ENCODE results near the gene CPNE4.

CPNE4 gene

GRCh38 chr3:132016061-132017041 is 18.5 kb downstream of the CPNE4 start:
- Histone ChIP-seq H3K4me1 (ENCODE audit: control insufficient read depth, insufficient read depth, low read length) (no peaks in the 10 kb centered on the region), H3K9me3 (replicated peaks; ENCODE audit: low read length) (no peaks in the 10 kb centered on the region), H3K4me2 (ENCODE audit: low read length) (no peak overlapping the region), H3K4me3 (ENCODE audit: low read length) (no peak overlapping the region), H3K9ac (ENCODE audit: low read depth, low read length) (no peak overlapping the region), H3K27me3 (ENCODE audit: control insufficient read depth, insufficient read depth, low read length) (peaks cover 21% of the 10 kb centered on the region), H3K36me3 (ENCODE audit: insufficient read depth, low read length) (no peaks in the 10 kb centered on the region)

DNA sequence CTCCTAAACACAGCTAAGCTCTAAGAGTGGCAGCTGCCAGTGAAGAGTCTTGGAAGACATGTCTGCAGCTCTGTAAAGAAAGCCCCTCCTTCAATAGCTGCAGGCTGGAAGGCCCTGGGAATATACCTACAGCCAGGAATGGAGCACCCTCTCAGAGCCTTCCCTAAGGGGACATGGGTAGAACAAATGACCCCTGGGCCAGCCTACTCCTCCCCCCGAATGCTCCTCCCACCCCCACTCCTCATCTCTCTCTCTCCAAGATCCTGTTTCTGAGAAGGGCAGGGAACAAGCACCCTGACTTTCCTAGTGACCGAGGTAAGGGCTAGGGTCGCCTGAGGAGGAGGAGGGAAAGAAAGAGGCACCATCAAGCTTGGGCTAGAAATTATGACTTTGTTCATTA is 20.7 kb downstream of the CPNE4 start:
- no peaks in the 10 kb centered on the region for H3K36me3 ChIP-seq (ENCODE audit: insufficient read depth, low read length)
- H3K9me3 ChIP-seq (replicated peaks; ENCODE audit: low read length) = no peaks in the 10 kb centered on the region
- no peak overlapping the region for H3K9ac ChIP-seq (ENCODE audit: low read depth, low read length)
- no peak overlapping the region for H3K4me3 ChIP-seq (ENCODE audit: low read length)
- H3K4me2 ChIP-seq (ENCODE audit: low read length) = no peak overlapping the region
- no peaks in the 10 kb centered on the region for H3K4me1 ChIP-seq (ENCODE audit: control insufficient read depth, insufficient read depth, low read length)
- peaks cover 16% of the 10 kb centered on the region for H3K27me3 ChIP-seq (ENCODE audit: control insufficient read depth, insufficient read depth, low read length)

DNA sequence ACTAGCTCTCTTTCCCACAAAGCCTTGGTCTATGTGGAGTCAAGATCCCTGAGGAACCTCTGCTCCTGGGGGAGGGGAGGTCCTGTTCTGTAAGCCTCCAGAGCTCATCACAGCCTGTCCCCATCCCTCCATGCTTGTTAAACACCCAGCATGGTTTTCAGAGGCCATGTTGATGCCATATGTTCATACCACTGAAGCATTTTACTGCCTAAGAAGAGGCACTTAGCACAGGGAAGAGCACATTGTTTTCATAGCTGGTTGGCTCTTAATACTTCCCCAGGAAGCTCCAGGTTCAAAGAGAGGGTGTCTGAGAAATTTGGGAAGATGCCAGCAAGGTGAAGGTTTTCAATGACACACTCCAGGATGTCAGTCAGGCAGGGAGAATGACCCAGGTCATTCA is 25.6 kb downstream of the CPNE4 start:
- Histone ChIP-seq H3K4me3 (ENCODE audit: low read length) (no peak overlapping the region), H3K4me2 (ENCODE audit: low read length) (no peak overlapping the region), H3K9ac (ENCODE audit: low read depth, low read length) (no peak overlapping the region), H3K4me1 (ENCODE audit: control insufficient read depth, insufficient read depth, low read length) (no peaks in the 10 kb centered on the region), H3K36me3 (ENCODE audit: insufficient read depth, low read length) (no peaks in the 10 kb centered on the region), H3K9me3 (replicated peaks; ENCODE audit: low read length) (no peaks in the 10 kb centered on the region), H3K27me3 (ENCODE audit: control insufficient read depth, insufficient read depth, low read length) (peaks cover 4% of the 10 kb centered on the region)

DNA sequence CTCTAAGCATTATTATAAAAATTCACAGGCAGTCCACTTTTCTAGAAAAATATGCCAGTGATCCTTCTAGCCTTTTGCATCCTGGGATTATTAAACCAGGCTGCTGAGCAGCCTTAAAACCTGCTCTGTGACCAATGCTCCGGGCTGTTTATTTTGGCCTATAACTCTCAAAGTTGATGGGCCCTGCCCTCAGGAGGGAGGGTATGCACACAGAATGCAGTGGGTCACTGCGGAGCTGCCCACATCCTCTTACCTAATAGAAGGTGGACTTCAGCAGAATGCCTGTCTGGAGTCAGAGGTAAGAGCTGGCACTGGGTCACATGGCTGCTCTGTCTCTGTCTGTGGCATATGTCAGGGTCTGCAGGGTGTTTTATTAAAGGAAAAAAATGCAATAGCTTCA is 26.0 kb downstream of the CPNE4 start:
- no peaks in the 10 kb centered on the region for H3K4me1 ChIP-seq (ENCODE audit: control insufficient read depth, insufficient read depth, low read length)
- no peak overlapping the region for H3K9ac ChIP-seq (ENCODE audit: low read depth, low read length)
- no peak overlapping the region for H3K4me2 ChIP-seq (ENCODE audit: low read length)
- no peaks in the 10 kb centered on the region for H3K9me3 ChIP-seq (replicated peaks; ENCODE audit: low read length)
- no peak overlapping the region for H3K4me3 ChIP-seq (ENCODE audit: low read length)
- peaks cover 3% of the 10 kb centered on the region for H3K27me3 ChIP-seq (ENCODE audit: control insufficient read depth, insufficient read depth, low read length)
- no peaks in the 10 kb centered on the region for H3K36me3 ChIP-seq (ENCODE audit: insufficient read depth, low read length)

DNA sequence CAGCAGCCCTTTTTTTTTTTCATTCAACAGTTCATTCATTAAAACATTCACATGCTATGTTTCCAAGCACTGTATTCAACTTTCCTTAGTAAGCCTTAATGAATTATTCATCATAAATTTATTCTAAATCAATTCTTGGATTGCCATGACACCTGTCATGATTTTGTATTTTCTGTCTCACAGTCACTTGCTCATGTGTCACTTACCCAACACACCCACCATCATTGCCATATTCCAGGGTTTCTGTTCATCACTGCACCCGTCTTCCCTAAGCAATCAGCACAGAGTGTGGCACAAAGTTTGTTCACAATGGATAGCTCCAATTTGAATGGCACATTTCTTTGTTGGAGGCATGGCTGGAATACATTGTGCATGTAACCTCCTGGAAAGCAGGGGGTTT is 27.2 kb downstream of the CPNE4 start:
- Histone ChIP-seq H3K4me3 (ENCODE audit: low read length) (no peak overlapping the region), H3K9ac (ENCODE audit: low read depth, low read length) (no peak overlapping the region), H3K27me3 (ENCODE audit: control insufficient read depth, insufficient read depth, low read length) (peaks cover 3% of the 10 kb centered on the region), H3K36me3 (ENCODE audit: insufficient read depth, low read length) (no peaks in the 10 kb centered on the region), H3K4me1 (ENCODE audit: control insufficient read depth, insufficient read depth, low read length) (no peaks in the 10 kb centered on the region), H3K4me2 (ENCODE audit: low read length) (no peak overlapping the region), H3K9me3 (replicated peaks; ENCODE audit: low read length) (no peaks in the 10 kb centered on the region)

- Histone ChIP-seq H3K9me3 (replicated peaks; ENCODE audit: low read length) (no peaks in the 10 kb centered on the region), H3K4me1 (ENCODE audit: control insufficient read depth, insufficient read depth, low read length) (no peaks in the 10 kb centered on the region)
Measured at GRCh38 chr3:132006605-132007204, 28.1 kb downstream of the CPNE4 start.

DNA sequence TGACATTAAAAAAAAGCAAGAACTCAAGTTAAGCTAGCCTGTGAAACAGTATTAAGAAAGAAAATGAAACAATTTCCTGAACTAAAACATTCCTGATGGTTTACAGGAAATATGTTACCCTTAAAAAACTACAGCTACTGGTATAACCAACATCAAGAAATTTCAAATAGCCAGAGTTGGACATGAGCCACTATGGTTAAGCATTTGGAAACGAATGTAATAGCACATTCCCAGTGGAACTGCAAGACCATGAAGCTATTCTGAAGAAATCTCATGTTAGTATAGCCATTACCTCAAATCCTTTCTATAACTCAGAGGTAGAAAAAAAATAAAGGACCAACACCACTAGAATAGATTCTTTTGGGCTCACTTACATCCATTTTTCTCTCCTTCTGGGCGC is 30.2 kb downstream of the CPNE4 start:
- Histone ChIP-seq H3K4me2 (ENCODE audit: low read length) (no peak overlapping the region), H3K9me3 (replicated peaks; ENCODE audit: low read length) (no peaks in the 10 kb centered on the region), H3K4me3 (ENCODE audit: low read length) (no peak overlapping the region)

More at GRCh38 chr3:132006605-132007204, 28.1 kb downstream of the CPNE4 start:
- Histone ChIP-seq H3K4me2 (ENCODE audit: low read length) (no peak overlapping the region), H3K9ac (ENCODE audit: low read depth, low read length) (no peak overlapping the region), H3K36me3 (ENCODE audit: insufficient read depth, low read length) (no peaks in the 10 kb centered on the region), H3K4me3 (ENCODE audit: low read length) (no peak overlapping the region), H3K27me3 (ENCODE audit: control insufficient read depth, insufficient read depth, low read length) (peaks cover 3% of the 10 kb centered on the region)

DNA sequence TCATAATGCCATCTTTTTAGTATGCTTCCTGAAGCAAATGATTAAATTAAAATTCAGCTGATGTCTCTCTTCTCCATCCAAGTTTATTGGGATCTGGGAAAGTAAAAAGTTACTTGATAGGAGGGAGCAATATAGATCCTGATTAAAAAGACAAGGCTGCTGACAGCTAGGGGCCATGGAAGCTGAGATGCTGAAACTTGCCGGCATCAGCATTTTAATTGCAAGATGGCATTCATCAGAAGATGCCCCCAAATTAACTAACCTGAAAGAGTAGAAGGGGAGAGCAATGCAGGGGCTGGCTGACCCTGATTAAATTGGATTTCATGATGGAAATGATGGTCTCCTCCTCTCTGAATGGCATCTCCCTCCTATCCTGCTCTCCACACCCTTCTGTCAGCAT is 31.1 kb downstream of the CPNE4 start:
- Histone ChIP-seq H3K27me3 (ENCODE audit: control insufficient read depth, insufficient read depth, low read length) (peaks cover 3% of the 10 kb centered on the region), H3K4me2 (ENCODE audit: low read length) (no peak overlapping the region), H3K4me3 (ENCODE audit: low read length) (no peak overlapping the region), H3K9me3 (replicated peaks; ENCODE audit: low read length) (no peaks in the 10 kb centered on the region), H3K4me1 (ENCODE audit: control insufficient read depth, insufficient read depth, low read length) (no peaks in the 10 kb centered on the region), H3K9ac (ENCODE audit: low read depth, low read length) (no peak overlapping the region), H3K36me3 (ENCODE audit: insufficient read depth, low read length) (no peaks in the 10 kb centered on the region)

More for the DNA sequence above, 30.2 kb downstream of the CPNE4 start:
- Histone ChIP-seq H3K4me1 (ENCODE audit: control insufficient read depth, insufficient read depth, low read length) (no peaks in the 10 kb centered on the region), H3K27me3 (ENCODE audit: control insufficient read depth, insufficient read depth, low read length) (peaks cover 3% of the 10 kb centered on the region), H3K36me3 (ENCODE audit: insufficient read depth, low read length) (no peaks in the 10 kb centered on the region), H3K9ac (ENCODE audit: low read depth, low read length) (no peak overlapping the region)

GRCh38 chr3:132001999-132002398 is 32.8 kb downstream of the CPNE4 start:
- H3K4me2 ChIP-seq (ENCODE audit: low read length) = no peak overlapping the region
- H3K9me3 ChIP-seq (replicated peaks; ENCODE audit: low read length) = no peaks in the 10 kb centered on the region
- no peak overlapping the region for H3K9ac ChIP-seq (ENCODE audit: low read depth, low read length)
- H3K4me3 ChIP-seq (ENCODE audit: low read length) = no peak overlapping the region
- H3K27me3 ChIP-seq (ENCODE audit: control insufficient read depth, insufficient read depth, low read length) = peaks cover 3% of the 10 kb centered on the region
- H3K36me3 ChIP-seq (ENCODE audit: insufficient read depth, low read length) = no peaks in the 10 kb centered on the region
- no peaks in the 10 kb centered on the region for H3K4me1 ChIP-seq (ENCODE audit: control insufficient read depth, insufficient read depth, low read length)

DNA sequence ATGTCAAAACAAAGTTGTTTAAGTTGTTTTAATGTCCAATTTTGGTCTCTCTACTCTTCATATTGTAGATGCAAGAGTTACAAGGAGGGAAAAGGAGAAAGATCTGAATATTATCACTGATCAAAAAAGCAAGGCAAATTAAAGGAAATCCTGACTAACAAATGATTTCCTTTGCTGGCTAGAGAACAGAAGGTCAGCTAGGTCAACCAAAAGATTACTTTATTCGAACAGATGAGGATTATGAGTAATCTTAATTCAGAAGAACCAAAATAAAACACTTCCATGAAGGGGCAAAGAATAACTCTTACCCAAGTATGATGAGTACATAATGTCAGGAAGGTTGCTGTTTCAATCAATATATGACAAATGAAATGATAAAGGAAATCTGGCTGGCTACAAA is 33.8 kb downstream of the CPNE4 start:
- Histone ChIP-seq H3K36me3 (ENCODE audit: insufficient read depth, low read length) (no peaks in the 10 kb centered on the region), H3K9ac (ENCODE audit: low read depth, low read length) (no peak overlapping the region), H3K4me2 (ENCODE audit: low read length) (no peak overlapping the region), H3K27me3 (ENCODE audit: control insufficient read depth, insufficient read depth, low read length) (peaks cover 3% of the 10 kb centered on the region), H3K4me1 (ENCODE audit: control insufficient read depth, insufficient read depth, low read length) (no peaks in the 10 kb centered on the region), H3K4me3 (ENCODE audit: low read length) (no peak overlapping the region), H3K9me3 (replicated peaks; ENCODE audit: low read length) (no peaks in the 10 kb centered on the region)

DNA sequence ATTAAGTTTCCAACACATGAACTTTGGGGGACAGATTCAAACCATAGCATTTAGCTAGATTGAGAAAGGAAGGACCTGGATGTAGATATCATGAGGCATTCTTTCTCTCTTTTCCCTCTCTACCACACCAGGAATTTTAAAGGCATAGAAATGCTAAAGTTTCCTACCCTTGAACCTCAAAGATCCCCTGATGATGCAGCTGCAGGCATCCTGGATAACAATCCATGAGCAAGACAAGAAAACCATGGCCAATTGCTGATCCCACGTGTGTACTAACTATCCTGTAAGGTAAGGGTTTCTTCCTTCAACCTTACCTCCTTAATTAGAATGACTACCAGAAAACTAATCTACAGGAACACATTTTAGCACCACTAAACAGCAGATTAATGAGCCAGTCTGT is 36.8 kb downstream of the CPNE4 start:
- Histone ChIP-seq H3K4me3 (ENCODE audit: low read length) (no peak overlapping the region), H3K9ac (ENCODE audit: low read depth, low read length) (no peak overlapping the region), H3K9me3 (replicated peaks; ENCODE audit: low read length) (no peaks in the 10 kb centered on the region), H3K27me3 (ENCODE audit: control insufficient read depth, insufficient read depth, low read length) (peaks cover 3% of the 10 kb centered on the region), H3K36me3 (ENCODE audit: insufficient read depth, low read length) (no peaks in the 10 kb centered on the region), H3K4me2 (ENCODE audit: low read length) (no peak overlapping the region), H3K4me1 (ENCODE audit: control insufficient read depth, insufficient read depth, low read length) (no peaks in the 10 kb centered on the region)

Data from skeletal muscle satellite cell (primary cell).